HL-60 (cell line): ENCODE results near the gene SMCO4.

Source experiments
- DNase-seq, 2 experiments: peaks; one replicate each; pipeline ENCODE4 v3.0.0-alpha.2; 2010 to 2020; ENCODE audit warnings: low read depth in 1 of 2, low spot score in 1 of 2
- H3K27ac ChIP-seq: fragments of 250-450 bp; sonication (Bioruptor Pico); replicated peaks from 2 replicates; pipeline ENCODE4 v1.5.1; 2020; ENCODE audit warnings: mild to moderate bottlenecking, moderate library complexity
- H3K27me3 ChIP-seq: fragments of 250-450 bp; sonication (Bioruptor Pico); 2 replicates; pipeline ENCODE4 v1.5.1; 2021; ENCODE audit warnings: mild to moderate bottlenecking, moderate library complexity; ENCODE audit not compliant: insufficient read depth, poor library complexity, severe bottlenecking
- H3K4me3 ChIP-seq: replicated peaks from 2 replicates; pipeline ENCODE4 v1.5.1; 2011; ENCODE audit warnings: mild to moderate bottlenecking, control low read depth, low read length; ENCODE audit not compliant: insufficient read depth
- GABPA ChIP-seq: IDR thresholded peaks from 2 replicates; pipeline ENCODE4 v1.6.1; 2012; ENCODE audit warnings: low read depth
- POLR2AphosphoS5 ChIP-seq: IDR thresholded peaks from 2 replicates; pipeline ENCODE4 v1.6.1; 2012; ENCODE audit warnings: low read depth
- SPI1 ChIP-seq: IDR thresholded peaks from 2 replicates; pipeline ENCODE4 v1.6.1; 2012; ENCODE audit warnings: low read depth, mild to moderate bottlenecking, borderline replicate concordance
- TF ChIP-seq, protein P1 (sequence below): IDR thresholded peaks from 2 replicates; pipeline ENCODE4 v1.6.1; 2012; ENCODE audit warnings: low read depth; ENCODE audit not compliant: insufficient replicate concordance
- TF ChIP-seq, protein P2 (sequence below): IDR thresholded peaks from one replicate; pipeline ENCODE4 v1.5.1; 2011; ENCODE audit warnings: low read length, control low read depth, inconsistent platforms; ENCODE audit not compliant: insufficient read depth

Gene SMCO4

DNA sequence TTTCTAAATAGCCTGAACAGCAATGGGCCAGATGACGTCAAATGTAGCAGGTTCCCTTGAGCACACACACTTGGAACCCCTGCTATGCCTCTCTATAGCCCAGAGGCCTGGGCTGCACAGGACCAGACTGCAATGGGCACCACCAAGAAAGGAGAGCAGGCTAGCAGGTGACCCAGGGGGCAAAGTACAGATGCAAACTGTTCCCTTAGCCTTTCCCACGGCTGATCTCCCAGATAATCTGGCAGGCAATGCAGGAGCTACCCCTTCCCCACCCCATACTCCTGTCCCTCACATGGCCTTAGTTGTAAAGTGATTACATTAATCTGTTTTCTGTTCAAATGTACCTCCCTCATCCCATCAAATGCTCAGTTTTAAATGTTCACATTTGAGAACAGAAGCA lies 41.3 kb downstream of the SMCO4 start:
- TF ChIP-seq POLR2AphosphoS5 = no peak
- TF ChIP-seq, protein P1, sequence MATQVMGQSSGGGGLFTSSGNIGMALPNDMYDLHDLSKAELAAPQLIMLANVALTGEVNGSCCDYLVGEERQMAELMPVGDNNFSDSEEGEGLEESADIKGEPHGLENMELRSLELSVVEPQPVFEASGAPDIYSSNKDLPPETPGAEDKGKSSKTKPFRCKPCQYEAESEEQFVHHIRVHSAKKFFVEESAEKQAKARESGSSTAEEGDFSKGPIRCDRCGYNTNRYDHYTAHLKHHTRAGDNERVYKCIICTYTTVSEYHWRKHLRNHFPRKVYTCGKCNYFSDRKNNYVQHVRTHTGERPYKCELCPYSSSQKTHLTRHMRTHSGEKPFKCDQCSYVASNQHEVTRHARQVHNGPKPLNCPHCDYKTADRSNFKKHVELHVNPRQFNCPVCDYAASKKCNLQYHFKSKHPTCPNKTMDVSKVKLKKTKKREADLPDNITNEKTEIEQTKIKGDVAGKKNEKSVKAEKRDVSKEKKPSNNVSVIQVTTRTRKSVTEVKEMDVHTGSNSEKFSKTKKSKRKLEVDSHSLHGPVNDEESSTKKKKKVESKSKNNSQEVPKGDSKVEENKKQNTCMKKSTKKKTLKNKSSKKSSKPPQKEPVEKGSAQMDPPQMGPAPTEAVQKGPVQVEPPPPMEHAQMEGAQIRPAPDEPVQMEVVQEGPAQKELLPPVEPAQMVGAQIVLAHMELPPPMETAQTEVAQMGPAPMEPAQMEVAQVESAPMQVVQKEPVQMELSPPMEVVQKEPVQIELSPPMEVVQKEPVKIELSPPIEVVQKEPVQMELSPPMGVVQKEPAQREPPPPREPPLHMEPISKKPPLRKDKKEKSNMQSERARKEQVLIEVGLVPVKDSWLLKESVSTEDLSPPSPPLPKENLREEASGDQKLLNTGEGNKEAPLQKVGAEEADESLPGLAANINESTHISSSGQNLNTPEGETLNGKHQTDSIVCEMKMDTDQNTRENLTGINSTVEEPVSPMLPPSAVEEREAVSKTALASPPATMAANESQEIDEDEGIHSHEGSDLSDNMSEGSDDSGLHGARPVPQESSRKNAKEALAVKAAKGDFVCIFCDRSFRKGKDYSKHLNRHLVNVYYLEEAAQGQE = no peak
- no peak for TF ChIP-seq GABPA
- TF ChIP-seq, protein P2, sequence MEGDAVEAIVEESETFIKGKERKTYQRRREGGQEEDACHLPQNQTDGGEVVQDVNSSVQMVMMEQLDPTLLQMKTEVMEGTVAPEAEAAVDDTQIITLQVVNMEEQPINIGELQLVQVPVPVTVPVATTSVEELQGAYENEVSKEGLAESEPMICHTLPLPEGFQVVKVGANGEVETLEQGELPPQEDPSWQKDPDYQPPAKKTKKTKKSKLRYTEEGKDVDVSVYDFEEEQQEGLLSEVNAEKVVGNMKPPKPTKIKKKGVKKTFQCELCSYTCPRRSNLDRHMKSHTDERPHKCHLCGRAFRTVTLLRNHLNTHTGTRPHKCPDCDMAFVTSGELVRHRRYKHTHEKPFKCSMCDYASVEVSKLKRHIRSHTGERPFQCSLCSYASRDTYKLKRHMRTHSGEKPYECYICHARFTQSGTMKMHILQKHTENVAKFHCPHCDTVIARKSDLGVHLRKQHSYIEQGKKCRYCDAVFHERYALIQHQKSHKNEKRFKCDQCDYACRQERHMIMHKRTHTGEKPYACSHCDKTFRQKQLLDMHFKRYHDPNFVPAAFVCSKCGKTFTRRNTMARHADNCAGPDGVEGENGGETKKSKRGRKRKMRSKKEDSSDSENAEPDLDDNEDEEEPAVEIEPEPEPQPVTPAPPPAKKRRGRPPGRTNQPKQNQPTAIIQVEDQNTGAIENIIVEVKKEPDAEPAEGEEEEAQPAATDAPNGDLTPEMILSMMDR = no peak
- Histone ChIP-seq H3K27me3 (no peaks in the 10 kb centered on the region), H3K27ac (no peak overlapping the region), H3K4me3 (no peak overlapping the region)
- no peak for DNase-seq

DNA sequence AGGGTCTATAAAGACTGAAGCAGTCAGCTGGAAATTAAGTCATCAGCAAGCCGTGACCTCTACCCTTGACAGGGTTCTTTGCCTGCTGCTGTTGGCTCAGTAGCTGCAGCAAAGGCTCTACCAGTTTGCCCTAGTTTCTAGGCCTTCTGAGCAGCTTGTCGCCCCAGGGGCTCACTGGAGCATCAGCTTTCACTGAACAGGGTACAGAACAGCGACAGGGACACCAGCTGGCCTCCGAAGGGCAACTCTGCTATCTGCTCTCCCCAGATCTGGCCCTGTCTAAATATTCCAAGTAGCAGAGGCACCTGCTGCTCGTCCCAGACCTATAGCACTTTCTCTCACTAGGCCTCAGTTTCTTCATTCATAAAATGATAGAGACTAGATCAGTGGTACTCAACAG lies 42.4 kb downstream of the SMCO4 start:
- no peak overlapping the region for H3K4me3 ChIP-seq
- no peak for DNase-seq
- no peak overlapping the region for H3K27ac ChIP-seq
- no peaks in the 10 kb centered on the region for H3K27me3 ChIP-seq
- no peak for TF ChIP-seq SPI1
- TF ChIP-seq POLR2AphosphoS5 = no peak
- TF ChIP-seq, protein P2 = no peak
- TF ChIP-seq, protein P1 = no peak
- no peak for TF ChIP-seq GABPA

DNA sequence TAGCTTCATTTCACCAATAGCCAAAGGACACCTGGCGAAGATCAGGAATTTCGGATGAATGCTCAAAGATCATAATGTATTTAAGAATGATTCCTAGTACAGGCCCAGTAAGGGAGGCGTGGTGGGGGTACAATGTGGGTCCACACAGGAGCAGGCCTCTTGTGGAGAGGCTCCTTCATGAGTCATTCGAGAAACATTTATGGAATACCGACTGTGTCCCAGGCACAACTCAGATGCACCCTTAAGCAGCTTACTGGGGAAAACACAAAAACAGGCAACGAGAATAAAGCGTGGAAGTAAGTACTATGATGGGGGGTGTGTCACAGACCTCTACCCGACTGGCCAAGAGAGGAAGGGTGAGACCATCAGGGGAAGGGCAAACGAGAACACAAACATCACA lies 44.5 kb downstream of the SMCO4 start:
- Histone ChIP-seq H3K27me3 (no peaks in the 10 kb centered on the region), H3K4me3 (no peak overlapping the region), H3K27ac (no peak overlapping the region; the same call in 1 of the 2 replicates)
- TF ChIP-seq SPI1 = no peak
- no peak for TF ChIP-seq GABPA
- TF ChIP-seq, protein P2 = no peak
- no peak for TF ChIP-seq POLR2AphosphoS5
- TF ChIP-seq, protein P1 = no peak
- no peak for DNase-seq
